ENCODE data around the gene GANAB.

Gene GANAB

DNA sequence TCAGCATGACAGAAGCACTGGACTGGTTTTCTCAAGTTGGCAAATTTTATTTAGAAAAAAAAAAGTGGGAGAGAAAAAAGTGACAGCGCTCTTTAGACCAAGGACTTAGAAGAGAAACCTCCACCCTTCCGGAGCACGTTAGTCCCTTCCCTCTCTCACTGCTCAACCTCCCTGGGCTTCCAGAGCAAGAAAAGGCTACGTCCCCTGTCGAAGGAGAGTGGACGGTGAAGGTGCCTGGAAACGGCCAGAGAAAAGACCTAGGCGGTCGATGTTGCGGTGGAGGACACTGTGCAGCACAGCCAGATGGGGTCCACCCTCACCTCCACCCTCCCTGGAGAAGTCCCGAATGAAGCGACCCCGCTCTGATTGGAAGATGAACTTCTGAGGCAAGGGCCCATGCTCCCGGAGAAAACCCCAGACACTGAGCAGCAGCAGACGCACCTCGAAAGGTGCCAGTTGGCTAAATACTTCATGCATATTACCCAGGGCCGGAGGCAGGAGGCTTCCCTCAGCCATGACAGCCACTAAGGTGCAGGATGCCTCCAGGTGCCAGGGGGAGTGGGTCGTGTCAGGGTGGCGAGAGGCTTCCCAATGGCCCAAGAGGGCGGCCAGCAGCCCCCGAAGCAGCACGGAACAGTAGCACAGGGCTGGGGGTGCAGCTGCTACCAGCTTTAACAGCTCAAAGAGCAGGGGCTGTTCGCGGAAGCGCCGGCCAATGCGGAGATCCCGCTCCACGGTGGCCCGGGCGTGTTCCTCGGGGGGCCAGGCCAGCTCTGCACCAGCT, 604 bp upstream of the GANAB start:
- TF ChIP-seq MYC (IDR thresholded peaks at IDR 0.05; ENCODE audit: low read depth, low read length) (no peak), POLR2A (IDR thresholded peaks at IDR 0.05; ENCODE audit: extremely low read depth, insufficient read length) (no peak)
- TF ChIP-seq, protein P1, sequence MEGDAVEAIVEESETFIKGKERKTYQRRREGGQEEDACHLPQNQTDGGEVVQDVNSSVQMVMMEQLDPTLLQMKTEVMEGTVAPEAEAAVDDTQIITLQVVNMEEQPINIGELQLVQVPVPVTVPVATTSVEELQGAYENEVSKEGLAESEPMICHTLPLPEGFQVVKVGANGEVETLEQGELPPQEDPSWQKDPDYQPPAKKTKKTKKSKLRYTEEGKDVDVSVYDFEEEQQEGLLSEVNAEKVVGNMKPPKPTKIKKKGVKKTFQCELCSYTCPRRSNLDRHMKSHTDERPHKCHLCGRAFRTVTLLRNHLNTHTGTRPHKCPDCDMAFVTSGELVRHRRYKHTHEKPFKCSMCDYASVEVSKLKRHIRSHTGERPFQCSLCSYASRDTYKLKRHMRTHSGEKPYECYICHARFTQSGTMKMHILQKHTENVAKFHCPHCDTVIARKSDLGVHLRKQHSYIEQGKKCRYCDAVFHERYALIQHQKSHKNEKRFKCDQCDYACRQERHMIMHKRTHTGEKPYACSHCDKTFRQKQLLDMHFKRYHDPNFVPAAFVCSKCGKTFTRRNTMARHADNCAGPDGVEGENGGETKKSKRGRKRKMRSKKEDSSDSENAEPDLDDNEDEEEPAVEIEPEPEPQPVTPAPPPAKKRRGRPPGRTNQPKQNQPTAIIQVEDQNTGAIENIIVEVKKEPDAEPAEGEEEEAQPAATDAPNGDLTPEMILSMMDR (IDR thresholded peaks at IDR 0.05; ENCODE audit: low read depth, low read length) = no peak
- TF ChIP-seq, protein P2, sequence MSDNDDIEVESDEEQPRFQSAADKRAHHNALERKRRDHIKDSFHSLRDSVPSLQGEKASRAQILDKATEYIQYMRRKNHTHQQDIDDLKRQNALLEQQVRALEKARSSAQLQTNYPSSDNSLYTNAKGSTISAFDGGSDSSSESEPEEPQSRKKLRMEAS (IDR thresholded peaks at IDR 0.05; ENCODE audit: low read depth, low read length) = no peak
- peak overlapping the region; percentile 25 for H3K4me3 ChIP-seq (ENCODE audit: low read depth, low read length)
- DNase-seq (ENCODE audit: low read depth) = no peak

DNA sequence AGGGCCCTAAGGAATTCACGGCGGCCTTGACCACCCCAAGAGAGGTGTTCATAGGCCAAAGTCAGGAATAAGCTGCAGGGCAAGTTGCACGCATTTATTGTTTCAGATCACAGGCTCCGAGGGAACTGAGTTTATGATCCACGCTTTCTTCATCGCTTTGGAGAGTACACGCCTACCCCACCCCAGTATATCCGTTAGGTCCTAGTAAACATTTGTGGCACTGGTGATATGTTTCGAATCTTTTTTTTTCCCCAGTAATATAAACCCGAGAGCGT, 805 bp downstream of the GANAB start:
- peak; percentile 35 for DNase-seq (ENCODE audit: low read depth)
- H3K4me3 ChIP-seq (ENCODE audit: low read depth, low read length) = peak overlapping the region; percentile 96
- no peak for TF ChIP-seq MYC (IDR thresholded peaks at IDR 0.05; ENCODE audit: low read depth, low read length)
- TF ChIP-seq, protein P2 (IDR thresholded peaks at IDR 0.05; ENCODE audit: low read depth, low read length) = 0 out of 2 replicates have a peak, but pooled peaks have one; percentile 5

DNA sequence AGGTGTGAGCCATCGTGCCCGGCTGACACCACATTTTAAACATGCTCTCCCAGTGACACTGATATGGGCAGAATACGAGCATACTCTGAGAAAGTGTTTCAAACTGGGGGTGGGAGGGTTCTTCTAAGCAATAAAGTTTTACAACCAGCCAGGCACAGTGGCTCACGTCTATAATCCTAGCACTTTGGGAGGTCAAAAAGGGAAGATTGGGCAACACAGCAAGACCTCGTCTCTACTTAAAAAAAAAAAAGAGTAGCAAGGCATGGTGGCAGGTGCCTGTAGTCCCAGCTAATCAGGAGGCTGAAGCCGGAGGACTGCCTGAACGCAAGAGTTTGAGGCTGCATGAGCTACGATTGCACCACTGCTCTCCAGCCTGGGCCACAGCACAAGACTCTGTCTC, 2.2 kb downstream of the GANAB start:
- H3K4me3 ChIP-seq (ENCODE audit: low read depth, low read length) = peak overlapping the region; percentile 29
- peak; percentile 51 for DNase-seq (ENCODE audit: low read depth)
- TF ChIP-seq POLR2A (IDR thresholded peaks at IDR 0.05; ENCODE audit: extremely low read depth, insufficient read length) = no peak
- TF ChIP-seq, protein P2 (IDR thresholded peaks at IDR 0.05; ENCODE audit: low read depth, low read length) = no peak
- TF ChIP-seq, protein P1 (IDR thresholded peaks at IDR 0.05; ENCODE audit: low read depth, low read length) = no peak
- TF ChIP-seq MYC (IDR thresholded peaks at IDR 0.05; ENCODE audit: low read depth, low read length) = no peak

DNA sequence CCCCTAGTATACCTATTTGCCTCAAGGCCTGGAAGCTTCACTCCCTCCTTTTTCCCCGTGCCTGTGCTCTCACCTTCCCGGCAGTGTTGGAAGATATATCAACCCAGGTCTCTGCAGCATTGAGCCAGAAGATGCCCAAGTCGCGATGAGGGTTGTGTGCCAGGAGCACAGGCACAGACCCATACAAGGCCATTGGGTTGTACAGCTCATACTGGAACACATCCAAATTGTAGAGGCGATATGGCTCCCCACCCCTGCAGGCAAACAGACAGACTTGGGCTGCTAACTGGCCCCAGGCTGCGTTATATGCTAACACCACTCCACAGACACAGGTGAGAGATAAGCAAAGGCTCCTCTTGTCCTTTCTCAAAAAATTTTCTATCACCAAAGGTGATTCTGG, 13.9 kb downstream of the GANAB start:
- TF ChIP-seq, protein P2 (IDR thresholded peaks at IDR 0.05; ENCODE audit: low read depth, low read length) = no peak
- TF ChIP-seq MYC (IDR thresholded peaks at IDR 0.05; ENCODE audit: low read depth, low read length) (no peak), POLR2A (IDR thresholded peaks at IDR 0.05; ENCODE audit: extremely low read depth, insufficient read length) (no peak)
- TF ChIP-seq, protein P1 (IDR thresholded peaks at IDR 0.05; ENCODE audit: low read depth, low read length) = no peak
- no peak overlapping the region for H3K4me3 ChIP-seq (ENCODE audit: low read depth, low read length)
- DNase-seq (ENCODE audit: low read depth) = no peak

DNA sequence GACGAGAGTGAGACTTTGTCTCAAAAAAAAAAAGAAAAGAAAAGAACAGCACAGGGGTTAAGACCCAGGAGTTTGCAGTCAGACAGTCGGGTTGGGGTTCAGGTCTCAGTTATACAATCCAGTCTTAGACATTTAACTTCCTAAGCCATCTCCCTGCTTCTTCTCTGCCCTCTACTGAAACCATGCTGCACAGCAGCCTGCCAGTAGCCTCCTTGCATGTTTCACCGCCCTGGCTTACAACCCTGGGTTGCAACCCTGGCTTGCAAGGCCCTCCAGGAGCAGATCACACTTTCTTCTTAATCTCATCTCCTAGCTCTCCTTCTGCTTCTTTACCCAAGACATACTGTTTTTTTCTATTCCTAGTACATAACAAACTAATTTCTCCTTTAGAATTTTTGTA, 18.7 kb downstream of the GANAB start:
- no peak overlapping the region for H3K4me3 ChIP-seq (ENCODE audit: low read depth, low read length)
- TF ChIP-seq, protein P2 (IDR thresholded peaks at IDR 0.05; ENCODE audit: low read depth, low read length) = no peak
- TF ChIP-seq MYC (IDR thresholded peaks at IDR 0.05; ENCODE audit: low read depth, low read length) = no peak
- no peak for TF ChIP-seq POLR2A (IDR thresholded peaks at IDR 0.05; ENCODE audit: extremely low read depth, insufficient read length)
- TF ChIP-seq, protein P1 (IDR thresholded peaks at IDR 0.05; ENCODE audit: low read depth, low read length) = no peak
- DNase-seq (ENCODE audit: low read depth) = peak; percentile 46

DNA sequence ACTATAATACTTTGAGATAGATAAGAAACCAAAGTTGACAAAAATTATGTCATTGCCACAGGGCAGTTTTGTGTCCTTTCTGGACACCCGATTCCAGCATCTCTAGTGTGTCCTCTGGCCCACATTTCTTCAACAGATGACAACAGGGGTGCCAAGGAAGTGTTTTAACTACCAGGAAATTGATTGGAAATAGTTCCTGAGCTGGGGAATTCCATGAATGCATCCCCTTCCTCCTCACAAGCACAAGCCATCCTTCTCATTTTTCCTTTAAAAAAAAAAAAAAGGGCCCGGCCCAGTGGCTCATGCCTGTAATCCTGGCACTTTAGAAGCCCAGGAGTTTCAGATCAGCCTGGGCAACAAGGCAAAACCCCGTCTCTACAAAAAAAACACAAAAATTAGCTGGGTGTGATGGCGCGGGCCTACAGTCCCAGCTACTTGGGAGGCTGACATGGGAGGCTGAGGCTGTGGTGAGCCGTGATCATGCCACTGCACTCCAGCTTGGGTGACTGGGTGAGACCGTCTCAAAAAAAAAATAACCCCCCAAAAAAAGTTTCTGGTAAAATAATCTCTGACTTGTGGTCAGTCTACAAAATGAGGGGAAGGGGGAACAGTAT, 23.8 kb downstream of the GANAB start:
- no peak for TF ChIP-seq POLR2A (IDR thresholded peaks at IDR 0.05; ENCODE audit: extremely low read depth, insufficient read length)
- TF ChIP-seq, protein P2 (IDR thresholded peaks at IDR 0.05; ENCODE audit: low read depth, low read length) = no peak
- no peak for TF ChIP-seq MYC (IDR thresholded peaks at IDR 0.05; ENCODE audit: low read depth, low read length)
- TF ChIP-seq, protein P1 (IDR thresholded peaks at IDR 0.05; ENCODE audit: low read depth, low read length) = no peak
- H3K4me3 ChIP-seq (ENCODE audit: low read depth, low read length) = peak overlapping the region; percentile 98

More for the DNA sequence above, 23.8 kb downstream of the GANAB start:
- no peak for DNase-seq (ENCODE audit: low read depth)
